ENCODE data around the gene TECPR2.

Gene TECPR2

DNA sequence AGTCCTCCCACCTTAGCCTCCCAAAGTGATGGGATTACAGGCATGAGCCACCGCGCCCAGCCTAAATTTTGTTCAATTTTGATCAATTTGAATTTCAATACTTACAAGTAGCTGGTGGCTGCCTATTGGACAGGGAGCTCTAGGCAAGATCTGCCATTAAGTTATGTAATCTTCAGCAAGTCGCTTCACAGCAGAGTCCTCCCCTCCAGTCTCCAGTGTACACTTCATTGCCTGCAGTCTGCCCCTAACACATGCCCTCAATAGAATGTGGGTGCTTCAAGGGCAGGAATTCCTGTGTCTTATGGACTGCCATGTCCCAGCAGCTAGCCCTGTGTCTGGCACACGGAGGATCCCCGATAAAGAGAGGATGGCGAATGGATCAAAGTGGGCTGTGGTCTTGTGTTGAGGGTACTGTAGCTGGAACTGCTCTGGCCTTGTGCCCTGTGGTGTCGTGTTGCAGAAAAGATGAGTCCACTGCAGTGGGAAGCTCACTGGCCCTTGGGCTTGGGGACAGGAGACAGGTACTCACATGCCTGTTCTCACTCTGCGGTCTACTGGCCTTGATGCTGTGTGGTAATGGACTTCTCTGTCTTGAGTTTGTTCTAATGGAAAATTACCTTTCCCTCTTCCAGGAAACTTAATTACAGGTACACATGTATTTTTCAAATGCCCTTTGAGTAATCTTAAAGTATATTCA lies 67.6 kb downstream of the TECPR2 start:
- DNase-seq = no peak

DNA sequence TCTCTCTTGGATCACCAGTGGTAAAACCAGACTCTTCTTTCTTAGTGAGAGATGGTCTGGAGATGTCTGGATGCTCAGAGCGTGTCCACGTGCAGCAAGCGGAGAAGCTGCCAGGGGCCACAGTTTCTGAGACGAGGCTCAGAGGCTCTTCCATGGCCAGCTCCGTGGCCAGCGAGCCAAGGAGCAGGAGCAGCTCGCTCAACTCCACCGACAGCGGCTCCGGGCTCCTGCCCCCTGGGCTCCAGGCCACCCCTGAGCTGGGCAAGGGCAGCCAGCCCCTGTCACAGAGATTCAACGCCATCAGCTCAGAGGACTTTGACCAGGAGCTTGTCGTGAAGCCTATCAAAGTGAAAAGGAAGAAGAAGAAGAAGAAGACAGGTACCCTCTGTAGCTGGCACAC lies 69.0 kb downstream of the TECPR2 start:
- no peak for DNase-seq

DNA sequence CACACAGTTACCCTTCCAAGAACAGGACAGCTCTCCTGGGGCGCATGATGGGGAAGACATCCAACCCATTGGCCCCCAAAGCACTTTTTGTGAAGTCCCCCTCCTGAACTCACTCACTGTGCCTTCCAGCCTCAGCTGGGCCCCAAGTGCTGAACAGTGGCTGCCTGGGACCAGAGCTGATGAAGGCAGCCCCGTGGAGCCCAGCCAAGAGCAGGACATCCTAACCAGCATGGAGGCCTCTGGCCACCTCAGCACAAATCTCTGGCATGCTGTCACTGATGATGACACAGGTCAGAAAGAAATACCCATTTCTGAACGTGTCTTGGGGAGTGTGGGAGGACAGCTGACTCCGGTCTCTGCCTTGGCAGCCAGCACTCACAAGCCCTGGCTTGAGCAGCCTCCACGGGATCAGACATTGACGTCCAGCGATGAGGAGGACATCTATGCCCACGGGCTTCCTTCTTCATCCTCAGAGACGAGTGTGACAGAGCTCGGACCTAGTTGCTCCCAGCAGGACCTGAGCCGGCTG lies 72.0 kb downstream of the TECPR2 start:
- no peak for DNase-seq

DNA sequence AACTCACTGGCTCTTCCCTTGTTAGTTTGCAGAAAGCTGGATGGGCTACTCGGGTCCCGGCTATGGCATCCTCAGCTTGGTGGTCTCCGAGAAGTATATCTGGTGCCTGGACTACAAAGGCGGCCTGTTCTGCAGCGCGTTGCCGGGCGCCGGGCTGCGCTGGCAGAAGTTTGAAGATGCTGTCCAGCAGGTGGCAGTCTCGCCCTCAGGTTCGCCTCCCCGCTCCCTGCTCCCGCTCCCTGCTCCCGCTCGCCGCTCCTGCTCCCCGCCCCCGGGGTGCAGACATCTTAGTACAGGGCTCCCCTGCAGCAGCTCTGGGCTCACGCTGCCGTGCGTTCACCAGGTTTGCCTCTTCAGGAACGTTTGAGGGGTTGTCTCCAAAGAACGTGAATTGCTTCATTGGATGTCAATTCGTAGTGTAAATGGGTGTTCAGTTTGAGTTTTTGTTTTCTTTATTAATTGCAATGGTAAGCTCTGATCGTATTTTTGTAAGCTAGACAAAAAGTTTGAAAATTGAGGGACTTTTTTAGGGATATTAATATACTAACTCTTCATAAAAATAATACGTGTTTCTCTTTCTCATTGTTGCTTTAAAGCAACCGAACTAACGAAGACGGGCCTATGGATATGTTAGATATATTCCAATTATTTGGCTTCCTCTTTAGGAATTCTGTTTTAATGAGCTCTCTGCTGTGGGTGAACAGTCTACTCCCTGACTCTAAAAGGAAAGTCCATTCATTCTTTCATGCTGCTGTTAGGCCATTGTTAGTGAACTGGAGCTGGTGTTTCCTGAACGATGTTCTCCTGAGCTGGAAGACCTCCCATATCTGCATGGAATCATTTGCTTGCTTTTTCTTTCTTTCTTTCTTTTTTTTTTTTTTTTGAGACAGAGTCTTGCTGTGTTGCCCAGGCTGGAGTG lies 75.5 kb downstream of the TECPR2 start:
- DNase-seq = peak; percentile 68

DNA sequence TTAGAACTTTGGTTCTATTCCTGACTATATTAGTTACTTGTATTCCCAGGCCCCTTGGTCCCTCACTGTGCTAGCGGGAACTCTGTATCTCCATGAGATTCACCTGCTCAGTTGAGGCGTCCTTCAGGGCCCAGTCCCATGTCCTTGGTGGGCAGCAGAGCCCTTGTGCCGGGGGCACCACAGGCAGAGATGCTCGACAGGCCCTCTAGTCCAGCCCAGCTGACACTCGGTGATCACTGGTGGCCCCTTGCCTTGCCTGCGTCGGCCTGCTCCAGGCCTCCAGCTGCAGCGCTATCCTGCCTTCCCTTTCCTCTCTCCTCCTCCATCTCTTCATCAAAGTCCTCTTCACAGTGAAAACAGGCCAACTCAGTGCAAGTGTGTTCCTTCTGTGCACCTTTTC lies 76.8 kb downstream of the TECPR2 start:
- DNase-seq = no peak

DNA sequence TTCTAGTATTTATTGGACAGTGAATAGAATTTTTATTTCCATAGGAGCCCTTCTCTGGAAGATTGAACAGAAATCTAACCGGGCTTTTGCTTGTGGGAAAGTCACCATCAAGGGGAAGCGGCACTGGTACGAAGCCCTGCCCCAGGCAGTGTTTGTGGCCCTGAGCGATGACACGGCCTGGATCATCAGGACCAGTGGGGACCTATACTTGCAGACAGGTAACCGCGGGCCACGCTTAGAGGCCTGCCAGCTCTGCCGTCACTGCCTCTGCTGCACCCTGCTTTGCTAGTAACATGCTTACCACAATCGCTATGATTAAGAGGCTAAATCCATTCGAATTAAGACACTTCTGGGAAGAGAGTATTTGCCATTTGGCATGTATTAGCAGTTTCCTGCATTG lies 77.7 kb downstream of the TECPR2 start:
- no peak for DNase-seq

DNA sequence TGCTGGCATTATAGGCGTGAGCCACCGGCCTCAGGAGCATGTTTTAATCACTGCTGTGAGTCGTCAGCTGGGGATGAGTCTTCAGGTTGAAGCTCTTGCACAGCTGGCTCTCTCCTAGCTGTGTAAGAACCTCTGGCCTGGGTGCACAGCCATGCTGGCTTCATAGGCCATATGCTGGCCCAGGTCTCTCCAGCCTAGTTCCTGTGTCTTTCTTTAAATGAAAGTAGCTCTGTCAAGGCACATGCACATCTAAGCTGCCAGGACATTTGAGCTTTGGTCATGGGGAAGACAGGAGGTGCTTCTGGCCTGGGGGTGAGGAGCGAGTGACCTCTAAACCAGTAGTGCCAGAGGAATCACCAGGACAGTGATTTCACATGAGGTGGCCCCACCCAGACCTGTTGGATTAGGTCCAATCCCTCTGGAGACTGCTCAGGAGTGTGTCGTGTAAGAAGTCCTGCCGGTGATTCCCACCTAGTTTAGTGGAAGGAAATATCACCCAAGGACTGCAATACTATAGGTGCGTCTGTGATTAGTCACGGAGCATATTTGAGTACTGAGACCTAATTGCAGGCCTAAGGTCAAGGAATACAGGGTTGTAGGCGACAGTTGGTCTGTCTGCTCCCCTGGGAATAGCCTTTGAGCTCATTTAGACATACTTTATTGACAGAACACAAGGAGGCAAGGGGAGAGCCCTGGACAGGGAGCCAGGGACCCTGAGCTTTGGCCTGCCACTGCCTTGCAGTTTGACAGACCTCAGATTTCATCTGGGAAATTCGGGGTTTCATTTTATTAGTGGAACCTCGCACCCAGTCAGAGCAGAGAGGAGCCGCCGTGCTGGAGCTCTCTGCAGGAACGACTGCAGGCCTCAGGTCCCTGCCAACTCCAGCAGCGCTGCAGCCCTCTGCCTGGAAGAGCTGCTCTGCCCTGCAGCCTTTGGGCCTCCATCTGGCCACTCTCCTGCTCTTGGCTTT lies 79.8 kb downstream of the TECPR2 start:
- DNase-seq = no peak

DNA sequence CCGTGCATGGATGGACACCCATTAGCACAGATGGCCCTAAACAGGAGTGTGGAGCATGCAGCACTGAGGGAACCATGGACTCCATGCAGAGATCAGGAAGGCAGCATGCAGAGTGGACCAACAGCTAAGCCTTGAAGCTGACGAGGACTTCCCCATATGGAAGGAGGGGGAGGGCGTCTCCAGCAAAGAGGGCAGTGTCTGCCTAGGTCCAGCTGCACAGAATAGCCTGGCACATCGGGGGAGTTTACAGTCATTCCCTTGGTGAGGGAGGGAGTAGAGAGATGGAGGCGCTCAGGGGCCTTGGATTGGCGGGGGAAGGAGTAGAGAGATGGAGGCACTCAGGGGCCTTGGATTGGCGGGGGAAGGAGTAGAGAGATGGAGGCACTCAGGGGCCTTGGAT lies 82.3 kb downstream of the TECPR2 start:
- no peak for DNase-seq

DNA sequence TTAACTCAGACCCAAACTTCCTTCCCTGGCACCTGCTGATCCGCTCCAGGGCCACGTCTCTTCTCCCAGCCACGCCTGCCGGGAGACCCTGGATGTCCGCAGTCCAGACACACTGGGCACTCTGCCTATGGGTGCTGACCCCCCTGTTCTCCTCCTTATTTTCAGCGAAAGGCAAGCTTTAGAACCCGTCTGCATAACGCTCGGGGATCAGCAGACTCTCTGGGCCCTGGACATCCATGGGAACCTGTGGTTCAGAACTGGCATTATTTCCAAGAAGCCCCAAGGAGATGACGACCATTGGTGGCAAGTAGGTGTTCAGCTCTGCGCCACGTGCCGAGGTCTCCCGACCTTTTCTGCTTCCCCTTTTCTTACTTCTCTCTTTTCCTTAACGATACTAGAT lies 82.9 kb downstream of the TECPR2 start:
- DNase-seq = no peak

DNA sequence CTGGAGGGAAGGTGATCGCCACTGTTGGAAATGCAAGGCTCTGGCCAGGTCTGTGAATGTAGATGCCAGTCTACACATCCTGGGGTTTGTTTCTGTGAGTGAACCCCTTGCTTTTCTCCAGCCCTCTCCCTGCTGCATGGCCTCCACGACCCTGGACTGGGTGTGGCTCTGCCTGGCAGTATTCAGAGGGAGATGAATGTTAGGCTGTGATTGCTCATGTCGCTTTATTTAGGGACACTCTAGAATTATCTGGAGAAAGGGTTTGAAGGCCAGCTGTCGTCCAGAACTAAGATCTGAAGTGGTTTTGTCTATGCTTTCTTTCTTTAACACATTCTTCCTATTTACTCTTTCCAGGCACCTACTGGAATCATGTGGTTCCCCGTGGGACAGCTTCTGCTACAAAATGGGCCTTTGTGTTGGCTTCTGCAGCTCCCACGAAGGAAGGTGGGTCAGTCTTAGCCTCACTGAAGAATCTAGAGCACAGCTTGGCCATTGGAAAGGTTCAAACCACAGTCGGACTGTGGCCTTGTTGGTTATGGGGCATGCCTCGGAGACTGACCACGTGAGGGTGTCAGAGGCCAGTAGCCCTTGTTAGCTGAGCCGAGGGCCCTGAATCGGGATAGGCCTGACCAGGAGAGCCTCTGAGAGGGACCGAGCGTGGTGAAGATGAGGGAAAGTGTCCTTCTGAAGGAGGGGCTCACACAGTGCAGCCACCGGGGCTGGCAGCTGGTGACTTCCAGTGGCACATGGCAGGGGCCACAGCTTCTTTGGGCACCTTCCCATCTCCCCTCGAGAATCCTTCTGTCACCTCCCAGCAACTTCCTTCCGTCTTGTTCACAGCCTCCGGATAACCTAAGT lies 87.7 kb downstream of the TECPR2 start:
- no peak for DNase-seq

DNA sequence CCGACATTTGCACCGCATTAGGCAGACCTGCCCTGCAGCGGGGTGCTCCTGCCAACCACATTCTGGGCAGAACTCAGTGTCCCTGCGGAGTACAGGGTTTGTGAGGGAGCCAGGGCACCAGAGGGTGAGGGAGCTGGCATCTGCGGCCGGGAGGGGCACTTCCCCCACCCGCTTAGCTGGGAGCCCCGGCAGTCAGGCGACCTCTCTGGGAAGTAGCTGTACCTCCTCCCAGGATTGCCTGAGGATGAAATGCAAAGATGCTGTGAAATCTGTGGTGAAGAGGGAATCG lies 88.3 kb downstream of the TECPR2 start:
- no peak for DNase-seq

DNA sequence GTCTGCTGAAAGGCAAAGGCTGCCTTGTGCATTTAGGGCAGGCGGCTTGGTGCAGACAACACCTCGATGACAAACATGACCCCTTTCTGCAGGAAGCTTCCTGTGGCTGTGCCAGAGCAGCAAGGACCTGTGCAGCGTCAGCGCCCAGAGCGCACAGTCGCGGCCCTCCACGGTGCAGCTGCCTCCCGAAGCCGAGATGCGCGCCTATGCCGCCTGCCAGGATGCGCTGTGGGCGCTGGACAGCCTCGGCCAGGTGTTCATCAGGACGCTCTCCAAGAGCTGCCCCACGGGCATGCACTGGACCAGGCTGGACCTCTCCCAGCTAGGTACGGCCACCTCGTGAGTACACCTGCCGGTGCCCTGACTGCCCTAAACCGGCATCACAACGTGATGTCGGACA lies 89.6 kb downstream of the TECPR2 start:
- DNase-seq = no peak

DNA sequence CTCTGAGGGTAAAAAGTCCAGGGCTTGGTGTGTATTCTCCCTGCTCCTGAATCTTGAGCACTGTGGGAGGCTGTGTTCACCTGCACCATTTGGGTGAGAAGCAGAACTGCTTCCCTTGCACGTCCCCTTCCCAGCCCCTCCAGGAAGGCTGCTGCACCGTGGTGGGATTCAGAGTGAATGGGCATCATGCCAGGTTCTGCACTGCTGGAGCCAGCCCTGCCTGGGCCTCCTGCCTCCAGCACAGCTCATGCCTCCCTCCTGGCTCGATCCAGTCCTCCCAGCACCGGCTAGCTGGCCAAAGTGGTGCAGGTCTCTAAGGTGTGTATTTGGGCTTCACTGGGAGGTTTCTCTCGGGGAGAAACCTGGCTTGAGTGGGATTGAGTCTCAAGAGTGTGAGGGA lies 92.0 kb downstream of the TECPR2 start:
- DNase-seq = no peak

DNA sequence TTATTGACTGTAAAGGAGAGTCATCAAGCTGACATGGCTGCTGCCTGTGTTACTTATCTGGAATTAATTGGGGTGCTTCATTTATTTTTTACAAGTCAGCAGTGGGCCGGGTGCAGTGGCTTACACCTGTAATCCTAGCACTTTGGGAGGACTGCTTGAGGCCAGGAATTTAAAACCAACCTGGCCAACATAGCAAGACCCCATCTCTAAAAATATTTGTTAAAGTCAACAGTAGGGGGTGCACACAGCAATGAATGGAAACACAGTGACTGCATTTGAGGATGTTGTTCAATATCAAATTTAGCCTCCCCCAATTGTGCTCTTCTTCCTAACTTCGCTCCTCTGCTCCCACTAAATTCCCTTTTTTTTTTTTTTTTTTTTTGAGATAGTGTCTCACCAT lies 94.8 kb downstream of the TECPR2 start:
- no peak for DNase-seq

DNA sequence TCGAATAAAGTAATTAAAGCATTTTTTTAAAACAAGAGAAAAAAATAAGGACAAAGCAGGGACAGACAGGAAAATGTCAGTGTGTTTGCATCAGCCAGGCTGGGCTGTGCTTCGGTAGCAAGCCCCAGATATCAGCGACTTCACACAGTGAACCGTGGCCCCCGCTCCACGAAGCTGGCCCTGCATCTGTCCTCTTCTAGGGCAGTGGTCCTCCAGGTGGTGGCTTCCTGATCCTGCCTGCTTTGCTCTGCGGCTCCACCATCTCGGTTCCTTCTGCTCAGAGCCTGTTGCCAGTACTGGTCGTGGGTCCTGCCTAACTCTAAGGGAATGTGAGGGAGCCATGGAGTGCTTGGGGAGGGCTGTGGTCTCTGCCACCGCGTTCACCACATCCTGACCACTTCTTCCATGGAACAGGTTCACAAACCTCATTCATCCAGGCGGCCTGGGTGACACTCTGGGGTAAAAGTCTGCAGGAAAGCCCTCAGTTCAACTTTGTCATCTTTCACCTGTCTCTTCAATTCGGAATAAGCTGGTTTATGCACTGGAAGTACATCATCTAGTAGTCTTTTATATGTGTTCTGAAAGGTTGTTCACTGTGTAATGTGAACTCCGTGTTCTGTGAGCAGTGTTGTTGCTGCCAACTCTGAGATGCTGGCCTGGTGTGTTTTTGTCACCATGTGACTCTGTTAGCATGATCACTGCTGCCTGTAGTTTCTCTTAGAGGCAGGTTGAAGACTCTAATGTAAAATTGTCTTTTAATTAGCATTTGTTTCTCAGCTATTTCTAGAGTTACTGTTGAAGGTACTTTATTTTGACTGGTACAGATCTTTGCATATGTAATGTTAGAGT lies 99.0 kb downstream of the TECPR2 start:
- no peak for DNase-seq

DNA sequence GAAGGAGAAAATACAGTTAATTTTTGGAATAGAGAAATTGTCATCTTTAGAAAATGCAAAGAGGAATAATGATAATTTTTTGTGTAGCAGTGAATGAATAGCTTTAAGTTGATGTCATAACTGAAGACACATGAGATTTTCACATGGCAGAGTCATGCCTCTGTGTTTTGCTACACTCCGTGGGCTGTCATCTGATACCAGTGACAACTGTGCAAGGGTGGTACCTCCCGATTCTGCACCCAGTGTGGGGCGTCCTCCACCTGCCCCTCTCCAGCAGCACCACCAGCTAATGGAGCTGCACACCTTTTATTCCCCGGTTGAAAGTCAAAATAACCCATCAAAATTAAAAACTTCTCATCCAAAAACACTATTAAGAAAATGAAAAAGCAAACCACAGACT lies 99.7 kb downstream of the TECPR2 start:
- DNase-seq = no peak

DNA sequence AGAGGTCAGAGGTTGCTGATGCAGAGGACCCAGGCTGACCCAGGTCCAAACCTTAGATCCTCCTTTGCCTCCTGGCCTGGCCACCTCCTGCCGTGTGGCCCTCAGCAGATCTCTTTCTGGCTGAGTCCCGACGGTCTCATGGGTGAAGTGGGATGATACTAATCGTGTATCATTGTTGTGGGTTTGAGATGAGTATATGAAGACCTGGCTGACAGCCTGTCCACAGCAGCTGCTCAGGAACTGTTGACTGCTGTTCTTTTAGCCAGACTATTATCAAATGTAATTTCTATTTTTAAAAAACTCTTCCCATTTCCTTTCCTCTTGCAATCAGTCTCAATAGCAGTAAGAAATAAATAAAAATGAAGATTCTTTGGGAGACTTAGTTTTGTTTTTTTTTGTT lies 101.3 kb downstream of the TECPR2 start:
- no peak for DNase-seq

DNA sequence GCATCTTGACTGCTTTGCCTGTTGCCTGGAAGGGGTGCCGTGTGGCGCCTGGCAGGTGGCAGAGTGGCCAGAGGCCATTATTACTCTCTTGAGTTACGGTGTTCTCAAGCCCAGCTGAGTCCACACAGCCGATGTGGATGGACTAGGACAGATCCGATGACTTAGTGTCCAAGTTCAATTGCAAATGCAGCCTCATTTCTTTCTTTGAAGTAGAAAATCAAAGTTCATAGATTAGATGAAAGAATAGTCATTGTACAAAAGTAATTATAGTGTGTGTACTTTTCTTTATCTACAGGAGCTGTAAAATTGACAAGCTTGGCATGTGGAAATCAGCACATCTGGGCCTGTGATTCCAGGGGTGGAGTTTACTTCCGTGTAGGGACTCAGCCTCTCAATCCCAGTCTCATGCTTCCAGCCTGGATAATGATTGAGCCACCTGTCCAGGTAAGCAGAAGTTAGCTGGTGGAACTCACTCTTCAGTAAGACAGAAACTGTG lies 102.2 kb downstream of the TECPR2 start:
- no peak for DNase-seq

DNA sequence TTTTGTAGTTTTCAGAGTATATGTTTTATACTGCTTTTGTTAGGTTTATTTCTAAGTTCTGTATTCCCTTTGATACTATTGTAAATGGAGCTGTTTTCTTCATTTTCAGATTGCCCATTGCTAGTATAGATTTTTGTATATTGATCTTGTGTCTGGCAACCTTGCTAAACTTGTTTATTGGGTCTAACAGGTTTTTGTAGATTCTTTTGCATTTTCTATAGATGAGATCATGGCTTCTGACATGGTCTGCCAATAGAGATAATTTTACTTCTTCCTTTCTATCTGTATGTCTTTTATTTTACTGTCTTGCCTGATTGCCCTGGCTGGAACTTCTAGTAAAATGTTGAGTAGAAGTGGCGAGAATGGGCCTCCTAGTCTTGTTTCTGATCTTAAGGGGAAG lies 106.5 kb downstream of the TECPR2 start:
- DNase-seq = no peak

DNA sequence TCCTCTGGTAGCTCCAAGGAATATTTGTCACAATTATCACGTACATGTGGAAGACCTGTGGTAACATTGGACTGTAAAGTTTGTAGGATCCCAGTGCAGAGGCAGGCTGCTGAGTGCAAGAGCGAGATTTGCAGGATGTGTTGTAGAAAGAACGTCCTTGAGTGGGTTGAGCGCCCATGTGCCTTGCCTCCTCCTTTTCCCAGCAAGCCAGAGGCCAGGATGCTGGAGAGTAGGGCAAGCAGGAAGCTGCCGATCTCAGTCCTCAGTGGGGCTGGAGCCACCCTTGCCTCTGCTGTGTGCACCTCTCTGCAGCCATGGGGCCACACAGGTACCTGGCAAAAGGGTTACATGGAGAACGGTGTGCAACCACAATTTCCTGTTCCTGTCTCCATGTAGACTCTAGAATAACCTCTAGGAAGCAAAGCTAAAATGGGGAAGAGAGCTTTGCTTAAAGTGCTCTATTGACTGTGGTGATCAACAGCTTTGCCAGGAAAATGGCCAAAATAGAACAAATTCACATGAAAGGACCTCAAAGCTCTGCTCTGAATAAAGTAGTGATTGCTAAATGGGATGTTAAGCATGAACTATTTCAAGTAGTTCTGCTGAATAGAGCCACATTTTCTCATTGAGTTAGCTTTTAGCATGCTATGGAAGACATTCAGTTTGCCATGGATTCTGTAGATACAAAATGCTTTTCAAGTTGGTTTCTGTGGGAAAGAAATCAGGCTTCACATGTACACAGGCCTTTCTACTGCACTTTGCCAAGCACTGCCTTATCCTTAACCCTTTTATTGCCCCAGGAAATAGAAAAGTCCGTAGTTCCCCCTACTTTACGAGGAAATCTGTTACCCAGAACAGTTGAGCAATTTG lies 109.4 kb downstream of the TECPR2 start:
- no peak for DNase-seq
